Measurements from ENCODE around the gene PSIP1. TPM values are rescaled to one million over a fixed set of nuclear protein-coding genes. Genes with fewer than 3 reads are reported as not detected.

The PSIP1 gene
- total RNA-seq, 2 donors from 2014 or later = 68.2 to 100 TPM

DNA sequence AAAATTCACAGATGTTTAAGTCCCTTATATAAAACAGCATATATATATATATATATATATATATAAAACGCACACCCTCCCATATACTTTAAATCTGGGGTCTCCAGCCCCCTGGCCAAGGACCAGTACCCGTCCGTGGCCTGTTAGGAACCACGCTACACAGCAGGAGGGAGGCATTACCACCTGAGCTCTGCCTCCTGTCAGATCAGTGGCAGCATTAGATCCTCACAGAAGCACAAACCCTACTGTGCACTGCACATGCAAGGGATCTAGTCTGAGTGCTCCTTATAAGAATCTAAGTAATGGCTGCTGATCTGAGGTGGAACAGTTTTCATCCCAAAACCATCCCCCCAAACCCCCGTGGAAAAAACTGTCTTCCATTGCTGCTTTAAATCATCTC, 9.0 kb downstream of the PSIP1 start:
- DNase-seq (ENCODE audit: low spot score) = no peak
- no peak for ATAC-seq (ENCODE audit: insufficient number of reproducible peaks, low FRiP score, low read depth)
- H3K36me3 ChIP-seq = peaks cover 13% of the 10 kb centered on the region
- no peak overlapping the region for H3K4me3 ChIP-seq
- H3K27ac ChIP-seq = no peak overlapping the region
- H3K27me3 ChIP-seq (replicated peaks; ENCODE audit: insufficient read depth) = no peaks in the 10 kb centered on the region
- peaks cover 0 to 8% of the 10 kb centered on the region in 2 donors for H3K4me1 ChIP-seq (ENCODE audit: control insufficient read depth in 1 of 2, low read depth in 2 of 2)
- TF ChIP-seq, protein P1, sequence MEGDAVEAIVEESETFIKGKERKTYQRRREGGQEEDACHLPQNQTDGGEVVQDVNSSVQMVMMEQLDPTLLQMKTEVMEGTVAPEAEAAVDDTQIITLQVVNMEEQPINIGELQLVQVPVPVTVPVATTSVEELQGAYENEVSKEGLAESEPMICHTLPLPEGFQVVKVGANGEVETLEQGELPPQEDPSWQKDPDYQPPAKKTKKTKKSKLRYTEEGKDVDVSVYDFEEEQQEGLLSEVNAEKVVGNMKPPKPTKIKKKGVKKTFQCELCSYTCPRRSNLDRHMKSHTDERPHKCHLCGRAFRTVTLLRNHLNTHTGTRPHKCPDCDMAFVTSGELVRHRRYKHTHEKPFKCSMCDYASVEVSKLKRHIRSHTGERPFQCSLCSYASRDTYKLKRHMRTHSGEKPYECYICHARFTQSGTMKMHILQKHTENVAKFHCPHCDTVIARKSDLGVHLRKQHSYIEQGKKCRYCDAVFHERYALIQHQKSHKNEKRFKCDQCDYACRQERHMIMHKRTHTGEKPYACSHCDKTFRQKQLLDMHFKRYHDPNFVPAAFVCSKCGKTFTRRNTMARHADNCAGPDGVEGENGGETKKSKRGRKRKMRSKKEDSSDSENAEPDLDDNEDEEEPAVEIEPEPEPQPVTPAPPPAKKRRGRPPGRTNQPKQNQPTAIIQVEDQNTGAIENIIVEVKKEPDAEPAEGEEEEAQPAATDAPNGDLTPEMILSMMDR (IDR thresholded peaks at IDR 0.05) = no peak
- no peaks in the 10 kb centered on the region for H3K9me3 ChIP-seq

DNA sequence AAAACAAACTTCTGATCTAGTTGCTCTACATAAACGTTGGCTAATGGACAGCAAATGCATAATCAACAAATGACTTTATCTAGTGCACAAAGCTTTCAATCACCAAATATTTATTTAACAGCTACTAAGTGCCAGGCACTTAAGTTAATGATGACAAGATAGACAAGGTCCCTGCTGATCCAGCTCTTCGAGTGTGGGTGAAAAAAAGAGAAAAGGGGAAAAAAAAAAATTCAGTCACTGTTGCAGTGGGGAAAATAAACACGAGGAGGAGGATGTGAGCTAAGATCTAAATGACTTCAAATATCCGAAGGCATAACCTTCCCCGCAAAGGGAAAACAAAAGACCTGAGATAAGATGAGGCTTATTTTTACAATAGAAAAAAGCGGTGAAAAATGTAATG, 9.6 kb downstream of the PSIP1 start:
- no peaks in the 10 kb centered on the region for H3K27me3 ChIP-seq (replicated peaks; ENCODE audit: insufficient read depth)
- H3K36me3 ChIP-seq = peaks cover 8% of the 10 kb centered on the region
- H3K4me3 ChIP-seq = no peak overlapping the region
- ATAC-seq (ENCODE audit: insufficient number of reproducible peaks, low FRiP score, low read depth) (no peak), DNase-seq (ENCODE audit: low spot score) (no peak)
- H3K27ac ChIP-seq = no peak overlapping the region
- H3K4me1 ChIP-seq (ENCODE audit: control insufficient read depth in 1 of 2, low read depth in 2 of 2) = peaks cover 0 to 13% of the 10 kb centered on the region in 2 donors
- TF ChIP-seq, protein P1 (IDR thresholded peaks at IDR 0.05) = no peak
- H3K9me3 ChIP-seq = no peaks in the 10 kb centered on the region

DNA sequence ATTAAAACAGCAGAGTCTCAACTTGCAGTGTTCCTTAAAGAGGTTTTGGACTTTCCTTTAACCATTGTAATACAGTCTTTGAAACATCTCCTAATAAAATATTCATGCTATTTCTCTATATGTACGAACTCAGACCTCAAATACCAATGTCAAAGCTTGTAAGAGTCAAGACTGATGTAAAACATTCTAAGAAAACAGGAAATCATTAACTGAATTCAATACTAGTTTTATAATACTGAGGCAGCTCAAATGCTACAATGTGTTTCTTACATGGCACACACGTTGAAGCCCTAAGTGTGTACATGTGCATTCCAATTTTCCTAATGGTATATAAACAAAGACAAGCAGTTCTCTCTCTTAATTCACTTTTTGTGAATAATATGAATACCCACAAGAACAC, 11.6 kb downstream of the PSIP1 start:
- no peaks in the 10 kb centered on the region for H3K36me3 ChIP-seq
- no peak overlapping the region for H3K4me3 ChIP-seq
- peaks cover 0 to 21% of the 10 kb centered on the region in 2 donors for H3K4me1 ChIP-seq (ENCODE audit: control insufficient read depth in 1 of 2, low read depth in 2 of 2)
- DNase-seq (ENCODE audit: low spot score) (no peak), ATAC-seq (ENCODE audit: insufficient number of reproducible peaks, low FRiP score, low read depth) (no peak)
- no peak overlapping the region for H3K27ac ChIP-seq
- TF ChIP-seq, protein P1 (IDR thresholded peaks at IDR 0.05) = no peak
- no peaks in the 10 kb centered on the region for H3K27me3 ChIP-seq (replicated peaks; ENCODE audit: insufficient read depth)
- no peaks in the 10 kb centered on the region for H3K9me3 ChIP-seq

DNA sequence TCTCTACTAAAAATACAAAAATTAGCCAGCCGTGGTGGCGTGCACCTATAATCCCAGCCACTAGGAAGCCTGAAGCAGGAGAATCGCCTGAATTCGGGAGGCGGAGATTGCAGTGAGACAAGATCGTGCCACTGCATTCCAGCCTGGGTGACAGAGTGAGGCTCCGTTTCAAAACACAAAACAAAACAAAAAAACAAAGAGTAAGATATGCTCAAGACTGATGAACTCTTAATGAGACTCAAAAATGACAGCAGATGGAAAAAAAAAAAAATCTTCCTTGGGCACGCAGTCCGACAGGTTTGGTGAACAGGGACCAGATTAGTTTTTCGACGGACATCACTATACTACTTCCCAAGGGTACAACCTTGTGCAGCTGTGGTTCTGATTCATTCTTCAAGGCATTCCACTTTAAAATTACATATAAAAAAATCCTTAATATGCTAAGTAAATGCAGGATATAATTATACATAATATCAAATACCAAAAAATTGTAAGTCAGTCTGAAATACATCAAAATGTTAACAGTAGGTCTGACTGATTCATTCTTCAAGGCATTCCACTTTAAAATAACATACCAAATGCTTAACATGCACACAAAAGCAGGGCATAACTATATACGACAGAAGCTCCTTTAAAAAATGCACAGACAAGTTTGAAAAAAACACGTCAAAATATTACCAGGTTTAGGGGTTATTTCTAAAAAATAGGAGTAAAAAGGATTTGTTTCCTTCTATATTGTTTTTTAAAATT, 12.3 kb downstream of the PSIP1 start:
- H3K4me3 ChIP-seq = no peak overlapping the region
- no peaks in the 10 kb centered on the region for H3K36me3 ChIP-seq
- H3K27me3 ChIP-seq (replicated peaks; ENCODE audit: insufficient read depth) = no peaks in the 10 kb centered on the region
- DNase-seq (ENCODE audit: low spot score) (no peak), ATAC-seq (ENCODE audit: insufficient number of reproducible peaks, low FRiP score, low read depth) (no peak)
- no peak overlapping the region for H3K27ac ChIP-seq
- peaks cover 0 to 21% of the 10 kb centered on the region in 2 donors for H3K4me1 ChIP-seq (ENCODE audit: control insufficient read depth in 1 of 2, low read depth in 2 of 2)
- TF ChIP-seq, protein P1 (IDR thresholded peaks at IDR 0.05) = no peak
- no peaks in the 10 kb centered on the region for H3K9me3 ChIP-seq

DNA sequence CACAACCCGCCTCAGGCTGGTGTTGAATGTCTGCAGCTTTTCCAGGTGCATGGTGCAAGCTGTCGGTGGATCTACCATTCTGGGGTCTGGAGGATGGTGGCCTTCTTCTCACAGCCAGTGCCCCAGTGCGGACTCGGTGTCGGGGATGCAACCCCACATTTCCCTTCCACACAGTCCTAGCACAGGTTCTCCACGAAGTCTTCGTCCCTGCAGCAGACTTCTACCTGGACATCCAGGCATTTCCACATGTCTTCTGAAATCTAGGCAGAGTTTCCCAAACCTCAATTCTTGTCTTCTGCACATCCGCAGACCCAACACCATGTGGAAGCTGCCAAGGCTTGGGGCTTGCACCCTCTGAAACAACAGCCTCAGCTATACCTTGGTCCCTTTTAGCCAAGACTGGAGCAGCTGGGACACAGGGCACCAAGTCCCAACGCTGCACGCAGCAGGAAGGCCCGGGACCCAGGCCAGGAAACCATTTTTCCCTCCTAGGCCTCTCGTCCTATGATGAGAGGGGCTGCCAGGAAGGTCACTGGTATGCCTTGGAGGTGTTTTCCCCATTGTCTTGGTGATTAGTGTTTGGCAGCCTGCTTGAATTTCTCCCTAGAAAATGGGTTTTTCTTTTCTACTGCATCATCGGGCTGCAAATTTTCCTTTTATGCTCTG, 18.2 kb downstream of the PSIP1 start:
- TF ChIP-seq, protein P1 (IDR thresholded peaks at IDR 0.05) = no peak
- no peak overlapping the region for H3K27ac ChIP-seq
- H3K36me3 ChIP-seq = peaks cover 11% of the 10 kb centered on the region
- H3K4me3 ChIP-seq = no peak overlapping the region
- no peaks in the 10 kb centered on the region for H3K27me3 ChIP-seq (replicated peaks; ENCODE audit: insufficient read depth)
- ATAC-seq (ENCODE audit: insufficient number of reproducible peaks, low FRiP score, low read depth) (no peak), DNase-seq (ENCODE audit: low spot score) (no peak)
- H3K9me3 ChIP-seq = no peaks in the 10 kb centered on the region
- H3K4me1 ChIP-seq (ENCODE audit: control insufficient read depth in 1 of 2, low read depth in 2 of 2) = peaks cover 0 to 21% of the 10 kb centered on the region in 2 donors

All from thoracic aorta (tissue), 2 donors.